HG03097 (cell line): Measurements from ENCODE around the gene SLC5A6.

Experiments
- ATAC-seq: cut with Tn5 transposase; IDR thresholded peaks from one replicate; pipeline ENCODE4 v1.9.1; 2021; ENCODE audit not compliant: unreplicated experiment, low FRiP score

Gene SLC5A6

DNA sequence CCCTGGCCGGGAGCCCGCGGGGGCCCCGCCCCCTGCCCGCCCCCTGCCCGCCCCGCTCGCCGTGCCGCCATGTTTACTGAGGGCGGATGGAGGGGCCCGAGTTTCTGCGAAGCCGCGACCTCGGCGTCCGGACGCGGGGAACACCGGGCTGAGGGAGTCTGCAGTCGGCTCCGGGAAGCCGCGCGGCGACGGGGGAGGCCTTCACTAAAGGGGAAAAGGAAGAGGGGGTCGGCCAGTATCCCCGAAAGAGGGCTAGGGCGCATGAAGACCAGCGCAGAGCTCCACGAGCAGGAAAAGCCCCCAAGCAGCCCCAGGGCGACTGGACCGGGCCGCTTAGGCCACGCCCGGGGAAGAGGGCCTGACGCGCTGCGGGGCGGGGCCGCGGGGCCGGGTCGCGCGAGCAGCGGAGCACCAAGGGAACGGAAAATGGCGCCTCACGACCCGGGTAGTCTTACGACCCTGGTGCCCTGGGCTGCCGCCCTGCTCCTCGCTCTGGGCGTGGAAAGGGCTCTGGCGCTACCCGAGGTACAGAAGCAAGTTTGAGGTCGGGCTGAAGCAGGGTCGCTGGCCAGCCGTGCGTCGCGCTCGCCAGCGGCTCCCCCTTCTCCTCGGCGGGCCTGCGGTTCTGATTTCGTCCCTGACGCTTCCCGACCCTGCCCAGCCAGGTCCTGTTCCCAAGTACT lies at the start of gene SLC5A6, which contains the start of gene ATRAID:
SLC5A6 (minus strand) TSS at position 326 of the 683 bp plus-strand sequence. CDS start 4,618 bp downstream, outside the sequence.
ATRAID (plus strand) TSS at position 99 of the 683 bp plus-strand sequence; CDS start at position 427, 328 bp downstream.
- peak; percentile 81 for ATAC-seq

DNA sequence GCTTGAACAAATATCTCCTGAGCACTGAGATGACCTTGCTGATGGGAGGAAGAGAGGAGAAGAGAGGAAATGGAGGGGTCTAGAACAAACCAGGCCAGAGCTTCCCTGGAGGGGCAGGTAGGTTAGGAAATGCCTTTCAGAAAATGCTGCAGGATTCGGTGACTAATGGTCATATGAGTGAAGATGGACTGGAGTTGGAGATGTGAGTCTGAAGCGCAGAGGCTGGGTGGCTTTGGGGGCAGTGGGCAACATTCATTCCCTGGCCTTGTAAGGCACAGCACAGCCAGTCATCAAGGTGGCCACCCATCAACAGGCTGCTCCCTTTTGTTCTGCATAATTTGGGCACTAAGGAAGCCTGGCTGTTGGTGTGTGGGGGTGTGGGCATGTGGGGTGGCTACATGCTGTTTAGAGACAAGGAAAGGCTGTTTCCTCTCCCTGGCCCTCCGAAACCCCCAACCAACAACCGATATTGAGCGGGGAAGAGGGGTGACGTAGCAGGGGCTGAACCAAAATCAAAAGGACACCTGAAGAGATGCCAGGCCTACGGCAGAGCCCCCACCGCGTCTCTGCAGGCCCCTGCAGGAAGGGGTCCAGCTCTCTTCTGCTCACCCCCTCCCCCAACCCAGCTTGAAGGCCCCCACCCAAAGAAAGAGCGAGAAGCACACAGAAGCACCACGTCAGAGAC lies 49.3 kb upstream of the SLC5A6 start:
- ATAC-seq, result no peak

DNA sequence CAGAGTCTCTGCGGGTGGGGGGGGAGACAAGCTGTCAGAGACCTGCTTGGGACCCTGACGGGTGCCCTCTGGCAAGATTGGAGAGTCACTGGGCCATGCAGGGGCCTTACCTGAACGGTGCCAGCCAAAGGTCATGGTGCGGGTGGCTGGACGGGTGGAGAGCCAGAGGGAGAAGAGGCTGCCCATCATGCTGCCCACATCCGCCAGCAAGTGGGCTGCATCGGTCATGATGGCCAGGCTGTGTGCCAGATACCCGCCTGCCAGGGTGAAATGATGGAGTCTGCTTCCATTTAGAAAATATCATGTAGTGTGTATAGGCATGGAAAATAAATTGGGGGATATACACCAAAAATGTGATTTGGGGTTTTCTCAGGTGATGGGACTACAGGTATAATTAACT lies 46.0 kb upstream of the SLC5A6 start:
- no peak for ATAC-seq

DNA sequence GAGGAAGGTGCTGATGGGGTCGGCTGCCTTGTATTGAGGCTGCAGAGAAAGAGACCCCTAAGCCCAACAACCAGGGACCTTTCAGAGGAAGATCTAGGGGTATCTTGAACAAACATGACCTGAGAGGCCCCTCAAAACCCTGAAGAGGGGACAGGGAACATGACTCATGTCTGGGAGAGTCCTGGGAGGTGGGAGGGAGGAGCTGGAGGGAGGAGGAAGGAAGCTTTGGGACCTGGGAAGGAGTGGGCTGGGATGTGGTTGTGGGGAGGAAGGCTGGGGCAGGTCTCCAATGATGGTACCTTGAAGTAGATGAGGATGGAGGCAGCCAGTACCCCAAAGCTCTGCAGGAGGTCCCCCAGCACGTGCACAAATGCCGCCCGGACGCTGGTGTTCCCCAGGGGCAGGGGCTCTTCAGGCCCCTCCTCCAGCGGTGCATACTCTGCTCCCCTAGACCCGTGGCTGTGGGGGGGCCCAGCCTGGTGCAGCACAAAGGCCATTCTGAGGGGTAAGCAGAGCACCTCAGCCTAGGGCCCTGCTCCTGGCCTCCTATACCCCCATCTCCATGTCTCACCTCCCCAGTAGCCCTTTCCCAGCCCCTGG lies 44.9 kb upstream of the SLC5A6 start:
- ATAC-seq, result no peak

DNA sequence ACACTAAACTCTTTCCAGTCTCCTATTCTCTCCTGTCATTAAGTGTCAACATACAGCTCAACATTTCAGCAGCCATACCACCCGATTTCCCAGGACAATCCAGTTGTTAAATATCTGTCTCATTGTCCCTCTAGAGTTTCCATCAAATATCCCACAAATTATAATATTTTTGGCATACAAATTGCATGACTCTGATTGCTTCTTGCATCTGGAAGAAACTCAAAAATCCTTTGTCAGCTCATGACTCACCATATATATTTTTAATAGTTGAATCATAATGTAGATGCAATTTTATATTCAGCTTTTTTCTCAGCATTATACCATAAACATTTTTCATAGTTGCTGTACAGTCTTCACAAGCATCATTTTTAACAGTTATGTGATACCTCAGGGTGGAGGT lies 43.6 kb upstream of the SLC5A6 start:
- no peak for ATAC-seq

DNA sequence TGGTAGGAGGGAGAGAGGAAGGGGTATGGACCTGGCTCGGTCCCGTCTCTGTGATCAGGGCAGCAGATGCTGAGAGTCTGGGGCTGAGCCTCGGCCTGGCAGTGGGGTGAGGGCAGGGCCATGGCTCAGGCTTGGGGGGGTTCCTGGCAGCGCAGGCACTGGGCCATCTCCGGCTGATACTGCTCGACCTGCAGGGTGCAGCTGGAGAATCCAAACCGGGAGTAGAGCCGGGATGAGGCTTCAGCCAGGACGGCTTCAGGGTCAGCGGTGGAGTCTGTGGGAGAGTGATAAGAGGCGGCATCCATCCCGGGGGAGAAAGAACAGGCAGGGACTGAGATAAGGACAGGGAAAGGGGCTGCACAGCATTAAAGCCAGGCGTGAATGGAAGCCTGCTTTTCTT lies 43.1 kb upstream of the SLC5A6 start:
- ATAC-seq, result no peak

DNA sequence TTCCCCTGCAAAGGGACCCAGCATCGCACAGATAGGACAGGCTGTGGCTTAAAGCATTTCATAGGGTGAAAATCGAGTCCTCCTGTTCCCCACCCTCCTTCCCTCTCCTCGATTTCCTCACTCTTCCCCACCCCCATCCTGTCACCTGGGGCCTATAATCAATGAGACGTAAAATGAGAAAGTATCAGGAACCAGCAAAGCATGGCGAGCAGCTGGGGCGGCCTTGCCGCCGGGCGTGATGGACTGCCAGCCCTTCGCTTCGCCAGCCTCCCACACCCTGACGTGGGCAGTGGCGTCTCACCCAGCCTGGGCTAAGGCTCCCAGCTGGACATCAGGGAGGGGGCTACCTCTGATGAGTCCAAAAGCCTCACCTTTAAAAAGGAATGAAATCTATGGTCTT lies 39.7 kb upstream of the SLC5A6 start:
- no peak for ATAC-seq

DNA sequence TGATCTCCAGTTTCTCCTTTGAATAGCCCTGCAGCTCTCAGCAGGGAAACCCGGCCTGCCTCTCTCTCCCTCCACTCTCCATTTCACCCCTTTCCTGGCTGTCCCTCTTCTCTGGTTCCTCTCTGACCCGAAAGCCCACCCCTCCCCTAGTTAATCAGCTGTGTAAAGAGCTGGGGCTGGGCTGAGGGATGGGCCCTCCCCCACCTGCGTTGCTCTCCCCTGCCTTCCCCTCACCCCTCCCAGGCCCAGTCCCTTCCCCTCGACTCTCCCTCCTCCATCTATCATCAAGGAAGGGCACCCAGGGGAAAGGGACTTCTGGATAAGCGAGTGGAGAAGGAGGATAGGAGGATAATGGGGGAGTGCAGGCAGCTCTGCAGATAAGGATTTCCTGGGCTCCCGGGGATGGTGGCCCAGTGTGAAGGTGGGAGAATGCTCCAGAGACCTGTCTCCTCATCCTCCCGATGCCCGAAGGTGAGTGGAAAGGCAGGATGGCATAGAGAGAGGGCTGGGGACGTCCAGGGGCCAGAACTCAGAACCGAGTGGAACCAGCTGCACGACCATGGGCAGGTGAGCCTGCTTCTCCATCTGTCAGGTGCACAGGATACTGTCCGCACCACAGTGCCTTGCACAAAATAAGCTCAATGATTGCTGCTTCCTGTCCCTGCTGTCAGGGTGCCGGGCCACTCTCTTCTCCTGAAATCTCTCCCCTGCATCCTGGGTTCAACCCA lies 38.7 kb upstream of the SLC5A6 start:
- ATAC-seq, result no peak

DNA sequence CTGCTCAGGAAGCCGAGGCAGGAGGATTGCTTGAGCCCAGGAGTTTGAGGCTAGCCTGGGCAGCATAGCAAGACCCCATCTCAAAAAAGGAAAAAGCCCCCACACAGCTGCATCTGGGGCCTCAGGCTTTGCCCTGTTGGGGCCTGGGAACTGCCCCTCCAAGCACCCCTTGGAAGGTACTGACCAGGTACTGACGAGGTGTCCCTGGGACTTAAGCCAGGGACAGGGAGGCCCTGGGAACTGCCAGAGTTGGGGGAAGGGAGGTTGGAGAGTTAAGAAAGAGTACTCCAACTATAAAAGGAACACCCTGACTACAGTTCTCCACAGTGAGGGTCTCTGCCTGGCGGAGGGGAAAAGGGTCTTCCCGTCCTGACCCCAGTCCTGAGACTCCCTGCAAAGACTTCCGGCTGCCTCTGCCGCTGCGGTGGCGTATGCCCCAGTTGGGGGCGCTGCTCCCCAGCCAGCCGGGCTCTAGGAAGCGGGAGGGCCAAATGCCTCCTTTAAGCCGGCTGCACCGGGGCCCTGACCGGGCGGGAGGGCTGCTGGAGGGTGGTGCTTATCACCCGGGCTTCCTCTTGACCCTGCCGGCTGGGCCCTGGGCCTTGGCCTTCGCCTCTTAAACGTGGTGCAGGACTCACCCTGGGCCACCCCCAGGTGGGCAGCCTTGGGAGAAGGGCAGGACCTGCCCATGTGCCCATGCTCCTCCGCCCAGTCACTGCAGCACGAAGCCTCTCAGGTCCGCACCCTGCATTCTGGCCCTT lies 38.0 kb upstream of the SLC5A6 start:
- ATAC-seq, result no peak

DNA sequence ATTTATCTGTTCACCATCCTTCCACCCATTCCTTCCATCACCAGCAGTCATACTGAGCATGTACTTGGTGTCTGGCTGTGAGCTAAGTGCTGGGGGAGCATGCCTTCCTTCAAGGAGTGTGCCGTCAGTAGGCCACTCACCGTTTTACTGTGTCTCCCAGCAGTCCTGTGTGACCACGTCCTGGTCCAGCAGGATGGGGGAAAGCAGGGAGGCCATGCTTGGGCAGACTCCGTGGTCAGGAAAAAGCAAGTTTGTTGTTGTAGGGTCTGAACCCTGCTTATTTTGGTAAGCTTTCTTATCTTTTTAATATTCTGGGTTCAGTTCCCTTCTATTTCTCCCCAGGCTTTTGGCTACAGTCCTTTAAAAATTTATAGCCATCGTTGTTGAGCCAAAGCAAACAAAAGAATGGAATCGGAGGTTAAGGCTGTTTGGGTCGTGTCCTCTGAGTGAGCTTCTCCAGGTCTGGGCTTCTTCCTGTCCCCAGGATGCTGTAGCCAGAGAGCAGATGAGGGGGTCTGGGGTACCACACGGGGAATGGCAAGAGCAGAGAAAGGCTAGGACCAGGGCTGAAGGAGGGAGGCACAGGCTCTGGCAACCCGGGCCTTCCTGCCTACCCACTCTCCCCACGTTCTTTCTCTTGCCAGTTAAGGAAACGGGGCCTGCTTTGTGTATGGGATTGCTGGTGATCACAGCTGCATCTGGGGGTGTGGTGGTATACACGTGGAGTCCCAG lies 37.3 kb upstream of the SLC5A6 start:
- ATAC-seq, result no peak

DNA sequence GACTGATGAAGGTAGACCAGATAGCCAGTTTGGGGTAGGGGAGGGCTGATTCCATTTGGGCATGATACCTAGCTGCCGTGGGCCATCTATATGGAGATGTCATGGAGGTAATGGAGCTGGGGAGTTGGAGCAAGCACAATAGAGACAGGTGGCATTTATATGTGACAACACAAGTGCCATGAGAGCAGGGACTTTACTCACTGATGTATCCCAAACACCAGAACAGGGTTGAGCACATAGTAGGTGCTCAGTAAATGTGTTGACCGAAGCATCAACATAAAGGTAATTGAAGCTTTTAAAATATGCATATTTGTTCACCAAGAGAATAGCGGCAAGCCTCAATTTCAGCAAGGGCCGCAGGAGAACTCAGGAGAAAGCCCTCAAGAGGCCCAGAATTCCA lies 35.8 kb upstream of the SLC5A6 start:
- no peak for ATAC-seq

DNA sequence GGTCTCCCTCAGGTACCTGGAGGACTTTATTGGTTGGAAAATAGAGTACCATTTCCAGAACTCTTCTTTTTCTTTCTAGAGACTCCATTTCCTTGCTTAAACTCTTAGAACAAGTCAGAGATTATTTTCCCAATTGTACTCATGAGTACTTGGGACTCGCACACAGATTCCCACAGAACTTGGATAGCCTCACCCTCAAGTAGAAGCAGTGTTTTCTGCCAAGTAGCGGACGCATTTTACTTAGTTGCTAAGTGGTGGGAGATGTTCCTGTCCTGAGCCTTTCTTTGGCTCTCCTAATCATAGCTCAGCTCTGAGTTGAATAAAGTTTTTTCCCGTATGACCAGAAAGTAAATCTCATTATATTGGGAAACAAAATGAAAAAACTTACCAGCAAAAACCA lies 33.6 kb upstream of the SLC5A6 start:
- no peak for ATAC-seq

DNA sequence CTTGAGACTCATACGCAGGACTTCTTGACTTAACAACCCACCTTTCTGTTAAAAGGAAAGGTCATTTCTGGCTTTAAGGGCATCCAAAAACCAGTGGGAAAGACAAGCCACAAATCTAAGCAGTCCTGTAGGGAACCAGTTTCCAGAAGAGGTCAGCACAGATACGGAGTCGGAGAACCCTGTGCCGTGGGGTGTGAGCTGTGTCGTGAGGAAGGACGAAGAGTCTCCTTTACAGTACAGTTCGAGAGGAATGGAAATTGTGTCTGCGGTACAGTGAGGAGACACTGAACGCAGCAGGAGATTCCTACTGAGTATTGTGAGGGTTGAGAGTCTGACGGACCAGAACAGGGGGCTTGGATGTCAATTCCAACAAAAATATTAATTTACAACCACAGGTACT lies 33.0 kb upstream of the SLC5A6 start:
- ATAC-seq, result no peak

DNA sequence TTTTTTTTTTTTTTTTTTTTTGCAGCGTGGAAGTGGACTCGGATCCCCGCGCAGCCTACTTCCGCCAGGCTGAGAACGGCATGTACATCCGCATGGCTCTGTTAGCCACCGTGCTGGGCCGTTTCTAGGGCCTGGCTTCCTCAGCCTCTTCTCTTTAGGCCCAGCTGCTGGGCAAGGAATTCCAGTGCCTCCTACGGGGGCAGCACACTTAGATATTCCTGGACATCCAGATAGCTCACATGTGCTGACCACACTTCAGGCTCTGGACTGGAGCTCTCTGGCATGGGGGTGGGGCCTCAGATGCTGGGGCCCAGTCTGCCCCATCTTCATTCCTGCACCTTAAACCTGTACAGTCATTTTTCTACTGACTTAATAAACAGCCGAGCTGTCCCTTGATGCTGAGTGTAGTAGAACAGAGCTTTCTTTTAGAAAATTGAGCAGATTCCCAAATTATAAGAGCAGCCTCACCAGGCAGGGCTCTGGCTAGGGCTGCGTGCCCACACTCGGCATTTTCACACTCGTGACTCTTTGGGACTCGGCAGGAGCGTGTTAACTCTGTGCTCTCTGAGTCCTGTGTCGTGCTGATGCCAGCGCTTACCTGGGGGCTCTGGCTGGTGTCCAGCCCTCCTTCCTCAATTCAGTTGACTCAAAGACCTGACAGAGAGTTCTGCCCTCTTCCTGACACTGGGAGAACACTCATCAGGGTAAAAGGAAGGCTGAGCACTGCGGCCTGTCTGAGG lies 31.5 kb upstream of the SLC5A6 start:
- ATAC-seq, result no peak

DNA sequence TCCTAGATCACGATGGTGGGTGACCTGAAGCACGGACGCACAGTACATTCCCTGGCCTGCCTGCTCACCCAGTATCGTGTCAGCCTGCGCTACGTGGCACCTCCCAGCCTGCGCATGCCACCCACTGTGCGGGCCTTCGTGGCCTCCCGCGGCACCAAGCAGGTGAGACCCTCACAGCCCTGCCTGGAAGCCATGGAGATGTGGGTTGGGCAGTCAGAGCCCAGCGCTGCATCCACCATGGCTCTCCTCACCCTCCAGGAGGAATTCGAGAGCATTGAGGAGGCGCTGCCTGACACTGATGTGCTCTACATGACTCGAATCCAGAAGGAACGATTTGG lies 30.5 kb upstream of the SLC5A6 start:
- ATAC-seq, result no peak

DNA sequence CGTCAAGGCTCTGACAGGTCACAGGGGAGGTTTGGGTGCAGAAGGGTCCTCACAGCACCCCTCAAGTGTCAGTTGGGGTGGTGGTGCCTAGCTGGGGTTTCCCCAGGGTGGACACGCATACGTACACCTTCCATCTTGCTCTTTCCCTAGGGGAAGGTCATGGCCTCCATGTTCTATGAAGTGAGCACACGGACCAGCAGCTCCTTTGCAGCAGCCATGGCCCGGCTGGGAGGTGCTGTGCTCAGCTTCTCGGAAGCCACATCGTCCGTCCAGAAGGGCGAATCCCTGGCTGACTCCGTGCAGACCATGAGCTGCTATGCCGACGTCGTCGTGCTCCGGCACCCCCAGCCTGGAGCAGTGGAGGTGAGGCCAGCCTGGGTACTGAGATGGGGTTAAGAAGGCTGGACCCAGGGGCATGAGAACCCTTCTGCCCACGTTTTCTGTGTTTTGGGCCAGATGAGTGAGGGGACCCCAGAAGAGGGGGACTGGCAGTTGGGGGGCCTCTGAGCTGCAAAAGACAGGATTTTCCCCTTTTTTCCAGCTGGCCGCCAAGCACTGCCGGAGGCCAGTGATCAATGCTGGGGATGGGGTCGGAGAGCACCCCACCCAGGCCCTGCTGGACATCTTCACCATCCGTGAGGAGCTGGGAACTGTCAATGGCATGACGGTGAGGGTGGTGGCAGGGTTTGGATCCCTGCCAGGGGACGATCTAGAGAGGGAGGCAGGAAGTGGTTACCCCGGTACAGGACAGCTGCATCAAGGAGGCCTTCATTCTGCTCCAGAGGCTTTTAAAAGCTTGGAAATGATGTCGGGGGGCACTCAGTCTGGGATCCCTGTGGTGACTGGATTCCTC lies 29.9 kb upstream of the SLC5A6 start:
- no peak for ATAC-seq

DNA sequence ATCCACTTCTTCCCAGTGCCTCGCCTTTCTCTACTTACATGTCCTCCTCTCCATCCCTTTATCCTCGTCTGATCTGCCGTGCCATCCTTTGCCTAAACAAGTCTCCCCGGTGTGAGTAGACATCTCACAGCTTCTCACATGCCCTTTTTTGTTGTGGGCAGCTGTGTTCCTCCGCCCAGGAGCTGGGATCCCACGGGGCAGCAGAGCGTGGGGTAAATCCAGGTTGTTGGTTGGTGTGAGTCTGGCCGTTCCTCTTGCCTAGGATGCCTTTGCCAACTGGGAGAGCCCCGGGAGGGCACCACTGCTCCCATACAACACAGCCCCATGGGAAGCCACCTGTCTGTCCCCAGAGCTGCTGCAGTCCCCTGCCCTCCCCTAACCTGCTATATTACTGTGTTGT lies 28.3 kb upstream of the SLC5A6 start:
- no peak for ATAC-seq

DNA sequence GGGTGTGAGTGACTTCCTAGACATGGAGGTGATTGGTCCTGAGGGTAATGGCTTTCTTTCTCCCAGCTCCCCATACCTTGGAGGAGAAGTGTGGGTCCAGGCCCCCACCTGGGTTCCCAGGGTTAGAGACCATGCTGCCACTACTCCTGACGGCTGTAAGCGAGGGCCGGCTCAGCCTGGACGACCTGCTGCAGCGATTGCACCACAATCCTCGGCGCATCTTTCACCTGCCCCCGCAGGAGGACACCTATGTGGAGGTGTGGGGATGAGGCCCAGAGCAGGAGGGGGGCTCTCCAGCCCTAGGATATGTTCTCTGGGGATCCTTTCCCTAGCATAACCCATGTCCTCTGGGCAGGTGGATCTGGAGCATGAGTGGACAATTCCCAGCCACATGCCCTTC lies 26.9 kb upstream of the SLC5A6 start:
- ATAC-seq, result no peak
